A549 (cell line): ENCODE results near the gene CPAMD8. TPM values are rescaled to one million over a fixed set of nuclear protein-coding genes. Genes with fewer than 3 reads are reported as not detected.

Source experiments
- ATAC-seq, 2 experiments: fragments of 200-7000 bp in 1 of 2; fragments of >200 bp in 1 of 2; cut with Nextera tagmentation in 1 of 2; cut with Tn5 transposase in 1 of 2; 3 replicates each; pipeline versions ENCODE4 v1.8.0 to v1.9.1; 2018 to 2020; ENCODE audit warnings: mild to moderate bottlenecking in 1 of 2, moderate library complexity in 1 of 2
- CTCF ChIA-PET: fragments of 300-600 bp; sonication (Branson Sonifier 250); formaldehyde crosslinking; extraction: SDS; loops from one replicate; lab custom pipeline; 2021; ENCODE audit warnings: antibody characterized with exemption, inconsistent platforms; lab: Yijun Ruan, JAX
- POLR2A ChIA-PET: fragments of 350-600 bp; formaldehyde crosslinking; extraction: SDS; loops from one replicate; lab custom pipeline; 2021; ENCODE audit warnings: antibody characterized with exemption, inconsistent platforms; lab: Yijun Ruan, JAX
- DNase-seq, 2 experiments: peaks; one replicate each; pipeline versions ENCODE4 v3.0.0 to v3.0.0-alpha.2; 2011 to 2016; ENCODE audit warnings: low read depth in 1 of 2, low spot score in 1 of 2
- FAIRE-seq: peaks from 2 replicates; lab custom pipeline; 2011; peaks lifted over from hg19 to GRCh38; lab: Jason Lieb, UNC
- H3K27ac ChIP-seq, 2 experiments: fragments of >200 bp; sonication (Bioruptor Twin); formaldehyde crosslinking; 3 replicates each; pipeline ENCODE4 v1.5.1; 2016 to 2017
- H3K4me1 ChIP-seq: fragments of >200 bp; sonication (Bioruptor Twin); formaldehyde crosslinking; 3 replicates; pipeline ENCODE4 v1.6.1; 2016
- H3K4me2 ChIP-seq: fragments of >200 bp; sonication (Bioruptor Twin); formaldehyde crosslinking; 3 replicates; pipeline ENCODE4 v1.6.1; 2016
- H3K4me3 ChIP-seq: fragments of >200 bp; sonication (Bioruptor Twin); formaldehyde crosslinking; 3 replicates; pipeline ENCODE4 v1.5.1; 2016
- H3K9me3 ChIP-seq: fragments of >200 bp; sonication (Bioruptor Twin); formaldehyde crosslinking; 3 replicates; pipeline ENCODE4 v1.6.1; 2016
- ATOH8 ChIP-seq: fragments of 250-450 bp; sonication (Bioruptor Pico); IDR thresholded peaks from 2 replicates; pipeline ENCODE4 v1.5.0; 2020; ENCODE audit warnings: low read depth, mild to moderate bottlenecking, moderate library complexity
- CBX8 ChIP-seq: fragments of 200-600 bp; sonication (generic); IDR thresholded peaks from 2 replicates; pipeline ENCODE4 v1.6.1; 2016
- CEBPB ChIP-seq, 2 experiments: fragments of >200 bp in 1 of 2; sonication (Bioruptor Twin) in 1 of 2; formaldehyde crosslinking in 1 of 2; IDR thresholded peaks; 2 replicates each; pipeline ENCODE4 v1.6.1; 2012 to 2016
- CHD4 ChIP-seq: fragments of 200-600 bp; sonication (generic); IDR thresholded peaks from 2 replicates; pipeline ENCODE4 v1.6.1; 2016; ENCODE audit warnings: antibody characterized with exemption, mild to moderate bottlenecking, borderline replicate concordance
- EHMT2 ChIP-seq: fragments of 200-600 bp; sonication (generic); IDR thresholded peaks from 2 replicates; pipeline ENCODE4 v1.6.1; 2016; ENCODE audit warnings: antibody characterized with exemption, low read depth, mild to moderate bottlenecking, moderate library complexity
- ELK1 ChIP-seq: fragments of 150-350 bp; IDR thresholded peaks from 2 replicates; pipeline ENCODE4 v1.6.1; 2014; ENCODE audit warnings: low read depth, mild to moderate bottlenecking, low read length
- EP300 ChIP-seq, 2 experiments: fragments of >200 bp; sonication (Bioruptor Twin); formaldehyde crosslinking; IDR thresholded peaks; 2 replicates in 1 of 2; 3 replicates in 1 of 2; pipeline ENCODE4 v1.6.1; 2016 to 2017
- HDAC2 ChIP-seq: fragments of 200-600 bp; sonication (generic); IDR thresholded peaks from 2 replicates; pipeline ENCODE4 v1.6.1; 2016
- HES2 ChIP-seq: fragments of >200 bp; sonication (Bioruptor Twin); formaldehyde crosslinking; IDR thresholded peaks from 2 replicates; pipeline ENCODE4 v1.6.1; 2016
- HMGXB4 ChIP-seq: fragments of 250-450 bp; sonication (Bioruptor Pico); IDR thresholded peaks from 2 replicates; pipeline ENCODE4 v1.5.0; 2021; ENCODE audit warnings: mild to moderate bottlenecking, moderate library complexity, borderline replicate concordance
- HOXA7 ChIP-seq: fragments of 250-450 bp; sonication (Bioruptor Pico); IDR thresholded peaks from 2 replicates; pipeline ENCODE4 v1.5.0; 2020; ENCODE audit warnings: mild to moderate bottlenecking, moderate library complexity
- JUNB ChIP-seq: fragments of >200 bp; sonication (Bioruptor Twin); formaldehyde crosslinking; IDR thresholded peaks from 2 replicates; pipeline ENCODE4 v1.6.1; 2016
- MAFK ChIP-seq: fragments of 450-650 bp; IDR thresholded peaks from 2 replicates; pipeline ENCODE4 v1.6.1; 2014; ENCODE audit not compliant: partially characterized antibody
- NR3C1 ChIP-seq: fragments of >200 bp; sonication (Bioruptor Twin); formaldehyde crosslinking; IDR thresholded peaks from 3 replicates; pipeline ENCODE4 v1.6.1; 2017
- POLR2A ChIP-seq: IDR thresholded peaks from 2 replicates; pipeline ENCODE4 v1.6.1; 2012; ENCODE audit warnings: mild to moderate bottlenecking, low read length
- TFCP2L1 ChIP-seq: fragments of 250-450 bp; sonication (Bioruptor Pico); IDR thresholded peaks from 2 replicates; pipeline ENCODE4 v1.5.0; 2021; ENCODE audit warnings: mild to moderate bottlenecking
- TP53 ChIP-seq: fragments of 250-450 bp; sonication (Bioruptor Pico); IDR thresholded peaks from 2 replicates; pipeline ENCODE4 v1.5.0; 2021; ENCODE audit warnings: mild to moderate bottlenecking, moderate library complexity
- ZC3H11A ChIP-seq: fragments of 450-650 bp; IDR thresholded peaks from 2 replicates; pipeline ENCODE4 v1.6.1; 2014; ENCODE audit warnings: antibody characterized with exemption, mild to moderate bottlenecking
- WGBS: methylation state at CpG from one replicate; pipeline ENCODE4 v1.1.6; 2017; ENCODE audit errors: missing lambda C conversion rate; 5-methylcytosine and 5-hydroxymethylcytosine counted together
- polyA plus RNA-seq, 4 experiments: library from polyadenylated mRNA; depleted of rRNA in 3 of 4; stranded (reverse); fragments of >200 nt; fragmentation: RNase III in 1 of 4; extraction: RNeasy Plus Mini Kit Qiagen cat#74134 plus additional on column Dnase treatment in 1 of 4; gene quantifications; 2 replicates in 3 of 4; 3 replicates in 1 of 4; pipeline ENCODE4 v1.2.3, GENCODE V29; 2011 to 2017

CPAMD8 gene
- polyA plus RNA-seq, 2 of the 4 experiments (the other 2 are of a cell fraction) = 0.03 TPM; not detected in 1

- TF ChIP-seq HES2 = no peak
- no peak for TF ChIP-seq CEBPB (IDR thresholded peaks at IDR 0.05)
- TF ChIP-seq CBX8 = no peak
- no peak for TF ChIP-seq CHD4
- no peak for TF ChIP-seq ELK1
- no peak for TF ChIP-seq MAFK
- TF ChIP-seq TP53 = no peak
Observed at GRCh38 chr19:16897856-16898161, 128.8 kb downstream of the CPAMD8 start (continued).

GRCh38 chr19:16897029-16897855, 129.4 kb downstream of the CPAMD8 start:
- CTCF ChIA-PET = interaction anchor here (0.6 kb wide), 1 partner anchor 106 kb away, joined by 3 read pairs; no protein-coding TSS in a partner anchor
- ATAC-seq = peak; percentile 64 to 77
- H3K27ac ChIP-seq = 0 out of 6 replicates have a peak overlapping the region, but pooled peaks of 1 of the 2 experiments have one; percentile 18

GRCh38 chr19:16896146-16897028, 130.2 kb downstream of the CPAMD8 start:
- H3K9me3 ChIP-seq = no peaks in the 10 kb centered on the region
- no peak overlapping the region; the same call in 2 of the 3 replicates for H3K4me3 ChIP-seq
- ChIA-PET POLR2A (no interaction called here), CTCF (no interaction called here)
- peak overlapping the region; percentile 53 for H3K4me2 ChIP-seq
- H3K4me1 ChIP-seq = no peaks in the 10 kb centered on the region
- peak overlapping the region in 1 of 2 experiments; percentile 41; a peak in 1 of 6 replicates for H3K27ac ChIP-seq
- TF ChIP-seq HMGXB4 (CRISPR knock-in tag) = no peak
- no peak for TF ChIP-seq ELK1
- no peak for TF ChIP-seq HDAC2
- no peak for TF ChIP-seq ZC3H11A
- TF ChIP-seq TFCP2L1 (CRISPR knock-in tag) = no peak
- no peak for TF ChIP-seq ATOH8 (CRISPR knock-in tag)
- no peak for TF ChIP-seq CBX8
- no peak for TF ChIP-seq POLR2A
- no peak for TF ChIP-seq EHMT2
- TF ChIP-seq CEBPB (IDR thresholded peaks at IDR 0.05) = no peak
- TF ChIP-seq HOXA7 (CRISPR knock-in tag) = no peak
- TF ChIP-seq EP300 (IDR thresholded peaks at IDR 0.05) = no peak
- FAIRE-seq (no peak), ATAC-seq (no peak; a peak in 2 of 6 replicates), DNase-seq (no peak)
- WGBS = 70% methylated on average over 10 of the region's 66 CpGs

More at GRCh38 chr19:16897029-16897855, 129.4 kb downstream of the CPAMD8 start:
- POLR2A ChIA-PET = interaction anchor here (0.6 kb wide), 1 partner anchor 94 kb away, joined by 3 read pairs; no protein-coding TSS in a partner anchor
- H3K4me1 ChIP-seq = no peaks in the 10 kb centered on the region
- peak; percentile 65 to 80 for DNase-seq
- 82% methylated on average over 26 of the region's 68 CpGs for WGBS
- no peak for TF ChIP-seq JUNB
- no peak for TF ChIP-seq HES2
- TF ChIP-seq NR3C1 = no peak
- TF ChIP-seq, all 56 proteins: peak for 0
- no peak for FAIRE-seq
- Histone ChIP-seq H3K9me3 (no peaks in the 10 kb centered on the region), H3K4me2 (peak overlapping the region; percentile 53), H3K4me3 (peak overlapping the region; percentile 33; the same call in 2 of the 3 replicates)
